Measurements from ENCODE around the gene LIMK1. TPM values are rescaled to one million over a fixed set of nuclear protein-coding genes. Genes with fewer than 3 reads are reported as not detected.

LIMK1 gene
- total and polyA plus RNA-seq, 2 donors (not counting 3 experiments of a cell fraction or from before 2014, with no cell fraction given), result 52.9 to 54.5 TPM

GRCh38 chr7:74148491-74148890, 64.9 kb downstream of the LIMK1 start:
- ChIA-PET CTCF (interaction anchor here (0.5 kb wide), 1 partner anchor 12 kb away, joined by 3 read pairs; no protein-coding TSS in a partner anchor), POLR2A (no interaction called here)
- no peaks in the 10 kb centered on the region for H3K4me1 ChIP-seq (ENCODE audit: control insufficient read depth, extremely low read depth, insufficient read depth, low read length)
- DNase-seq (ENCODE audit: low read depth, low spot score) (no peak), FAIRE-seq (no peak)
- intact Hi-C loops (cut with micrococcal nuclease) (no loop called here), dilution Hi-C loops (cut with MboI; ENCODE audit: extremely low pct_ligation_motif_present, low sequenced_read_pairs) (no loop called here)
- H3K36me3 ChIP-seq (ENCODE audit: control insufficient read depth in 2 of 2, extremely low read depth in 1 of 2, insufficient read depth in 2 of 2, low read length in 2 of 2), result no peaks in the 10 kb centered on the region
- no peak overlapping the region for H3K27ac ChIP-seq (ENCODE audit: insufficient read depth, low read depth, low read length)
- no peaks in the 10 kb centered on the region for H3K9me1 ChIP-seq (replicated peaks; ENCODE audit: control insufficient read depth, extremely low read depth, insufficient read depth, low read length)
- H2AFZ ChIP-seq (ENCODE audit: low read depth, low read length), result no peak overlapping the region
- H4K20me1 ChIP-seq (replicated peaks; ENCODE audit: control insufficient read depth, extremely low read depth, insufficient read depth, low read length), result no peaks in the 10 kb centered on the region
- no peak for TF ChIP-seq POLR2AphosphoS5 (IDR thresholded peaks at IDR 0.05; ENCODE audit: insufficient read depth, low read depth, low read length)
- TF ChIP-seq GATA2 (IDR thresholded peaks at IDR 0.05; ENCODE audit: insufficient read depth, insufficient read length, low read depth, low read length), result no peak
- no peak for TF ChIP-seq FOS (IDR thresholded peaks at IDR 0.05; ENCODE audit: borderline replicate concordance, insufficient read depth, low read length)
- no peak for TF ChIP-seq CTCF (IDR thresholded peaks at IDR 0.05; ENCODE audit: extremely low read depth in 1 of 2, insufficient read depth in 1 of 2, low read depth in 1 of 2, low read length in 2 of 2)
- TF ChIP-seq POLR2A (IDR thresholded peaks at IDR 0.05; ENCODE audit: low read depth, low read length), result no peak
- TF ChIP-seq MYC (IDR thresholded peaks at IDR 0.05; ENCODE audit: low read depth, low read length), result no peak
- no peak for TF ChIP-seq EZH2 (IDR thresholded peaks at IDR 0.05; ENCODE audit: borderline replicate concordance, low read depth, low read length, severe bottlenecking)
- no peak for TF ChIP-seq JUN (IDR thresholded peaks at IDR 0.05; ENCODE audit: borderline replicate concordance, insufficient read depth, insufficient read length, low read depth)
- TF ChIP-seq MAX (IDR thresholded peaks at IDR 0.05; ENCODE audit: insufficient read depth, insufficient read length), result no peak
- H3K4me2 ChIP-seq (ENCODE audit: insufficient read depth, low read length), result no peak overlapping the region
- no TSS peak for BruUV-seq (replicated peaks)
- no peak overlapping the region for H3K9ac ChIP-seq (replicated peaks; ENCODE audit: extremely low read depth, insufficient read depth, low read length)
- no peak overlapping the region for H3K4me3 ChIP-seq (replicated peaks in 1 of 3; ENCODE audit: insufficient read depth in 1 of 3, low read depth in 1 of 3, low read length in 3 of 3)
- H3K79me2 ChIP-seq (ENCODE audit: control insufficient read depth, insufficient read depth, low read length), result no peaks in the 10 kb centered on the region
- H3K27me3 ChIP-seq (ENCODE audit: control insufficient read depth in 2 of 2, insufficient read depth in 2 of 2, low read length in 2 of 2), result no peaks in the 10 kb centered on the region
- H3K9me3 ChIP-seq (replicated peaks; ENCODE audit: control insufficient read depth, insufficient read depth, low read length), result no peaks in the 10 kb centered on the region
